ENCODE data around the gene DTX1.

Gene DTX1

GRCh38 chr12:113073586-113073985, 17.1 kb downstream of the DTX1 start:
- Histone ChIP-seq H3K9me3 (ENCODE audit: control insufficient read depth in 2 of 2, low read length in 2 of 2) (no peaks in the 10 kb centered on the region), H3K27me3 (ENCODE audit: control insufficient read depth in 1 of 2, insufficient read depth in 2 of 2, low read length in 2 of 2) (peaks cover 0 to 10% of the 10 kb centered on the region in 2 donors), H3K4me3 (ENCODE audit: low read length in 2 of 2) (no peak overlapping the region), H3K36me3 (ENCODE audit: control insufficient read depth in 2 of 2, insufficient read depth in 2 of 2, low read length in 2 of 2) (no peaks in the 10 kb centered on the region), H3K27ac (ENCODE audit: low read length) (no peak overlapping the region), H3K9ac (ENCODE audit: low read length in 2 of 2) (no peak overlapping the region), H3K4me1 (ENCODE audit: control insufficient read depth, insufficient read depth, low read length) (peaks cover 2% of the 10 kb centered on the region)

- Histone ChIP-seq H3K9ac (ENCODE audit: low read length in 2 of 2) (no peak overlapping the region), H3K4me3 (ENCODE audit: low read length in 2 of 2) (no peak overlapping the region), H3K27ac (ENCODE audit: low read length) (no peak overlapping the region), H3K4me1 (ENCODE audit: control insufficient read depth, insufficient read depth, low read length) (peaks cover 2% of the 10 kb centered on the region), H3K27me3 (ENCODE audit: control insufficient read depth in 1 of 2, insufficient read depth in 2 of 2, low read length in 2 of 2) (peaks cover 0 to 9% of the 10 kb centered on the region in 2 donors), H3K9me3 (ENCODE audit: control insufficient read depth in 2 of 2, low read length in 2 of 2) (no peaks in the 10 kb centered on the region), H3K36me3 (ENCODE audit: control insufficient read depth in 2 of 2, insufficient read depth in 2 of 2, low read length in 2 of 2) (no peaks in the 10 kb centered on the region)
Measured at GRCh38 chr12:113075137-113075683, 18.7 kb downstream of the DTX1 start.

GRCh38 chr12:113077057-113077858, 20.7 kb downstream of the DTX1 start:
- H3K27me3 ChIP-seq (ENCODE audit: control insufficient read depth in 1 of 2, insufficient read depth in 2 of 2, low read length in 2 of 2): peaks cover 0 to 9% of the 10 kb centered on the region in 2 donors
- no peaks in the 10 kb centered on the region for H3K9me3 ChIP-seq (ENCODE audit: control insufficient read depth in 2 of 2, low read length in 2 of 2)
- no peak overlapping the region for H3K4me3 ChIP-seq (ENCODE audit: low read length in 2 of 2)
- no peak overlapping the region for H3K27ac ChIP-seq (ENCODE audit: low read length)
- no peak overlapping the region for H3K9ac ChIP-seq (ENCODE audit: low read length in 2 of 2)
- H3K4me1 ChIP-seq (ENCODE audit: control insufficient read depth, insufficient read depth, low read length): no peaks in the 10 kb centered on the region
- no peaks in the 10 kb centered on the region for H3K36me3 ChIP-seq (ENCODE audit: control insufficient read depth in 2 of 2, insufficient read depth in 2 of 2, low read length in 2 of 2)

DNA sequence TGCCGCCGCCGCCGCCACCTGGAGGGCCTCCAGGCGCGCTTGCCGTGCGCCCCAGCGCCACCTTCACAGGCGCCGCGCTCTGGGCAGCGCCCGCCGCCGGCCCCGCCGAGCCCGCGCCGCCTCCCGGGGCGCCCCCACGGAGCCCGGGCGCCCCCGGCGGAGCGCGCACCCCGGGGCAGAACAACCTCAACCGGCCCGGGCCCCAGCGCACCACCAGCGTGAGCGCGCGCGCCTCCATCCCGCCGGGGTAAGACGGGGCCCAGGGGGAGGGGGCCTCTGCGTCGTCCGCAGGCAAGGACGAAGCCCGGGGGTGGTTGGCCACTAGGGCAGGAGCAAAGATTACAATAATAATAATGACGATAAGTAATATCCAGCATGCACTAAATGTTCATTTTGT, 21.3 kb downstream of the DTX1 start:
- Histone ChIP-seq H3K27me3 (ENCODE audit: control insufficient read depth in 1 of 2, insufficient read depth in 2 of 2, low read length in 2 of 2) (peaks cover 0 to 9% of the 10 kb centered on the region in 2 donors), H3K27ac (ENCODE audit: low read length) (no peak overlapping the region), H3K9ac (ENCODE audit: low read length in 2 of 2) (no peak overlapping the region), H3K9me3 (ENCODE audit: control insufficient read depth in 2 of 2, low read length in 2 of 2) (no peaks in the 10 kb centered on the region), H3K4me3 (ENCODE audit: low read length in 2 of 2) (no peak overlapping the region), H3K4me1 (ENCODE audit: control insufficient read depth, insufficient read depth, low read length) (no peaks in the 10 kb centered on the region), H3K36me3 (ENCODE audit: control insufficient read depth in 2 of 2, insufficient read depth in 2 of 2, low read length in 2 of 2) (no peaks in the 10 kb centered on the region)

DNA sequence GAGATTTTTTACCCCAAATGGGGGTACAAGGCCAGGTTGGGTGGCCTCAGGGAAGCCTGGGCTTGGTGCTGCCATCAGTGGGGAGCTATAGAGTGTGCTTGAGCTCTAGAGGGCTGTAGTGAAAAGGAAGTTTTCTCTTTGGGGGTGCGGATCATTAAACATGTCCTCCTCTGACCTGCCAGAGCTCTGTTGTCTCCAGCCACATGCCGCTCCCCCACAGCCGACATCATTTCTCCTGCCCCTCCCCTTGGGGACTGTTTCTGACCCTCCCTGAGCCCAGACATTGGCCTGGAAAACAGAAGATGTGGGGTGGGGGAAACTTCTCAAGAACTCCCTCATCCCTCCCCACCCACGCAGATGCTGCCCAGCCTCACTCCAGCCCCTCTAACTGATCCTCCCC, 25.3 kb downstream of the DTX1 start:
- no peak overlapping the region for H3K27ac ChIP-seq (ENCODE audit: low read length)
- peaks cover under 1 to 11% of the 10 kb centered on the region in 2 donors for H3K27me3 ChIP-seq (ENCODE audit: control insufficient read depth in 1 of 2, insufficient read depth in 2 of 2, low read length in 2 of 2)
- H3K4me3 ChIP-seq (ENCODE audit: low read length in 2 of 2): no peak overlapping the region
- no peaks in the 10 kb centered on the region for H3K4me1 ChIP-seq (ENCODE audit: control insufficient read depth, insufficient read depth, low read length)
- H3K36me3 ChIP-seq (ENCODE audit: control insufficient read depth in 2 of 2, insufficient read depth in 2 of 2, low read length in 2 of 2): no peaks in the 10 kb centered on the region
- H3K9me3 ChIP-seq (ENCODE audit: control insufficient read depth in 2 of 2, low read length in 2 of 2): no peaks in the 10 kb centered on the region
- no peak overlapping the region for H3K9ac ChIP-seq (ENCODE audit: low read length in 2 of 2)

GRCh38 chr12:113082486-113083148, 26.1 kb downstream of the DTX1 start:
- H3K9ac ChIP-seq (ENCODE audit: low read length in 2 of 2): no peak overlapping the region
- H3K4me1 ChIP-seq (ENCODE audit: control insufficient read depth, insufficient read depth, low read length): no peaks in the 10 kb centered on the region
- no peaks in the 10 kb centered on the region for H3K9me3 ChIP-seq (ENCODE audit: control insufficient read depth in 2 of 2, low read length in 2 of 2)
- H3K4me3 ChIP-seq (ENCODE audit: low read length in 2 of 2): no peak overlapping the region
- no peaks in the 10 kb centered on the region for H3K36me3 ChIP-seq (ENCODE audit: control insufficient read depth in 2 of 2, insufficient read depth in 2 of 2, low read length in 2 of 2)
- H3K27ac ChIP-seq (ENCODE audit: low read length): no peak overlapping the region
- peaks cover 8 to 18% of the 10 kb centered on the region in 2 donors for H3K27me3 ChIP-seq (ENCODE audit: control insufficient read depth in 1 of 2, insufficient read depth in 2 of 2, low read length in 2 of 2)

GRCh38 chr12:113083863-113084435, 27.4 kb downstream of the DTX1 start:
- H3K27ac ChIP-seq (ENCODE audit: low read length): no peak overlapping the region
- no peak overlapping the region for H3K4me3 ChIP-seq (ENCODE audit: low read length in 2 of 2)
- H3K4me1 ChIP-seq (ENCODE audit: control insufficient read depth, insufficient read depth, low read length): no peaks in the 10 kb centered on the region
- peaks cover 10 to 13% of the 10 kb centered on the region in 2 donors for H3K27me3 ChIP-seq (ENCODE audit: control insufficient read depth in 1 of 2, insufficient read depth in 2 of 2, low read length in 2 of 2)
- H3K36me3 ChIP-seq (ENCODE audit: control insufficient read depth in 2 of 2, insufficient read depth in 2 of 2, low read length in 2 of 2): no peaks in the 10 kb centered on the region
- no peaks in the 10 kb centered on the region for H3K9me3 ChIP-seq (ENCODE audit: control insufficient read depth in 2 of 2, low read length in 2 of 2)
- H3K9ac ChIP-seq (ENCODE audit: low read length in 2 of 2): no peak overlapping the region

DNA sequence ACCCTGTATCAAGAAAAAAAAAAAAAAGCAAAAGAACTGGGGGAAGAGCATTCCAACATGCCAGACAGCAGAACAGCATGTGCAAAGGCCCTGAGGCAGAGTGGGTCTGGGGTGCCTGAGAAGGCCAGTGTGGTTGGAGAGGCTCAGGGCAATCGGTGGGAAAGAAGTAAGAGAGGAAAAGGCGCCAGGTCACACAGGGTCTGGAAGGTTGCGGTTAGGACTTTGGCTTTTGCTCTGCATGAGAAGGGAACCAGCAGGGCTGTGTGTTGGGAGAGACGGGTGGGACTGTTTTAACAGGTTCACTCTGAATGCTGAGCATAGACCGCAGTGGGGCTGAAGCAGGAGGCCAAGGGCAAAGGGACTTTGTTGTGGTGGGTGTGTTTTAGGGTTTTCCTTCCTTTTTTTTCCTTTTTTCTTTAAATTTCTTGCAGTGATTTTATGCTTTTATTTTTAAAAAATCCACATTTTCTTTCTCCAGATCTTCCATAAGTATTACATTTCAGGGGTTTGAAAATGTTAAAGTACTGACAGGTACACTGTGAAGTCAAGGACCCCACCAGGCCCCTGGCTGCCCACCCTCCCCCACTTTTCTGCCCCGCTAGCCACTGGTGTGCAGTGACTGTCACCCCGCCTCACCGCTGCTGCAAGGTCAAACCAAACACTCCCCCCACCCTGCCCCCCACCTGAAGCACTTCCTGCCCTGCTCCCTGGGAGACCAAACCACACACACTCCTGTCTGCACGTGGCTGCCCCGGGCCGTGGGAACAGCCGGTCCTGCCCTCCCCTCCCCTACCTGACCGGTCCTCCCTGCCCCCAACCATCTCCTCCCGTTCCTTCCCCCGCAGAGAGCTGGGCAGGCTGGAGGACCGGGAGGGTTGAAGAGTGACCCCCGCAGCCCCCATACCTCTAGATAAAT, 30.0 kb downstream of the DTX1 start:
- Histone ChIP-seq H3K4me3 (ENCODE audit: low read length in 2 of 2) (no peak overlapping the region), H3K27ac (ENCODE audit: low read length) (no peak overlapping the region), H3K27me3 (ENCODE audit: control insufficient read depth in 1 of 2, insufficient read depth in 2 of 2, low read length in 2 of 2) (peaks cover 16 to 28% of the 10 kb centered on the region in 2 donors)

DNA sequence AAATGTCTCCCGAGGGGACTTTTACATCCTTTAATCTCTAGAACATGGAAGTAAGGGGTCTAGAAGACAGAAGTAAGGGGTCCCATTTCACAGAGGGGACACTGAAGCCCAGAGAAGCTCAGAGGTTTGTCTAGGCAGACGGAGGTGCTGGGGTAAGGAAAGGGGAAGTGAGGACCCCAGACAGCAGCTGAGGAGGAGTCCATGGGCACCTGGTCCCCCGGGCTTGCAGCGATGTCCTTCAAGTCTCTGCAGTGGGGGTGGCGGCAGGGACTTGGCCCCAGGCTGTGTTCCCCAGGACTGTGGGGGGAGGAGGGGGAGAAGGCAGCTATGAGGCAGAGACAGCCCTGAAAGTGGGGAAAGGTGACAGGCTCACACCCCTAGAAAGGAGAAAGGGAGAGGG, 30.7 kb downstream of the DTX1 start:
- Histone ChIP-seq H3K27ac (ENCODE audit: low read length) (no peak overlapping the region), H3K27me3 (ENCODE audit: control insufficient read depth in 1 of 2, insufficient read depth in 2 of 2, low read length in 2 of 2) (peaks cover 16 to 35% of the 10 kb centered on the region in 2 donors), H3K4me1 (ENCODE audit: control insufficient read depth, insufficient read depth, low read length) (no peaks in the 10 kb centered on the region), H3K4me3 (ENCODE audit: low read length in 2 of 2) (no peak overlapping the region), H3K9me3 (ENCODE audit: control insufficient read depth in 2 of 2, low read length in 2 of 2) (no peaks in the 10 kb centered on the region), H3K9ac (ENCODE audit: low read length in 2 of 2) (no peak overlapping the region), H3K36me3 (ENCODE audit: control insufficient read depth in 2 of 2, insufficient read depth in 2 of 2, low read length in 2 of 2) (no peaks in the 10 kb centered on the region)

More for the DNA sequence above, 30.0 kb downstream of the DTX1 start:
- Histone ChIP-seq H3K9me3 (ENCODE audit: control insufficient read depth in 2 of 2, low read length in 2 of 2) (no peaks in the 10 kb centered on the region), H3K36me3 (ENCODE audit: control insufficient read depth in 2 of 2, insufficient read depth in 2 of 2, low read length in 2 of 2) (no peaks in the 10 kb centered on the region), H3K4me1 (ENCODE audit: control insufficient read depth, insufficient read depth, low read length) (no peaks in the 10 kb centered on the region), H3K9ac (ENCODE audit: low read length in 2 of 2) (no peak overlapping the region)

- H3K27ac ChIP-seq (ENCODE audit: low read length): no peak overlapping the region
- H3K9ac ChIP-seq (ENCODE audit: low read length in 2 of 2): no peak overlapping the region
- H3K27me3 ChIP-seq (ENCODE audit: control insufficient read depth in 1 of 2, insufficient read depth in 2 of 2, low read length in 2 of 2): peaks cover 21 to 40% of the 10 kb centered on the region in 2 donors
Measured at GRCh38 chr12:113088037-113088436, 31.5 kb downstream of the DTX1 start.

More at GRCh38 chr12:113088037-113088436, 31.5 kb downstream of the DTX1 start:
- Histone ChIP-seq H3K4me1 (ENCODE audit: control insufficient read depth, insufficient read depth, low read length) (no peaks in the 10 kb centered on the region), H3K36me3 (ENCODE audit: control insufficient read depth in 2 of 2, insufficient read depth in 2 of 2, low read length in 2 of 2) (no peaks in the 10 kb centered on the region), H3K9me3 (ENCODE audit: control insufficient read depth in 2 of 2, low read length in 2 of 2) (no peaks in the 10 kb centered on the region), H3K4me3 (ENCODE audit: low read length in 2 of 2) (no peak overlapping the region)

Data from stomach smooth muscle (tissue), 2 donors.